Natural killer cell (primary cell): Measurements from ENCODE around the gene SBK3. TPM values are rescaled to one million over a fixed set of nuclear protein-coding genes. Genes with fewer than 3 reads are reported as not detected.

Experiments used
- ATAC-seq, 3 donors: fragments of 150-1000 bp in 2 of 3; fragments of 200-7000 bp in 1 of 3; cut with Tn5 transposase; 1 replicate in 1 of 3; 2 replicates in 2 of 3; pipeline ENCODE4 v1.10.0; 2021; ENCODE audit warnings: mild to moderate bottlenecking in 2 of 3, moderate library complexity in 2 of 3
- DNase-seq, 2 donors: peaks; one replicate each; pipeline versions ENCODE4 v3.0.0 to v3.0.0-alpha.2; 2013 to 2021; ENCODE audit warnings: mixed read lengths in 1 of 2
- H3K27ac ChIP-seq: one replicate; pipeline ENCODE4 v1.5.1; 2013; ENCODE audit warnings: mild to moderate bottlenecking, low read length
- H3K27me3 ChIP-seq: one replicate; pipeline ENCODE4 v1.6.1; 2013; ENCODE audit warnings: low read length; ENCODE audit not compliant: control insufficient read depth, insufficient read depth
- H3K36me3 ChIP-seq: one replicate; pipeline ENCODE4 v1.6.1; 2013; ENCODE audit warnings: low read length; ENCODE audit not compliant: control insufficient read depth, insufficient read depth
- H3K4me1 ChIP-seq: one replicate; pipeline ENCODE4 v1.6.1; 2013; ENCODE audit warnings: low read length; ENCODE audit not compliant: control insufficient read depth, insufficient read depth
- H3K4me3 ChIP-seq: one replicate; pipeline ENCODE4 v1.5.1; 2013; ENCODE audit warnings: low read length
- H3K9me3 ChIP-seq: one replicate; pipeline ENCODE4 v1.6.1; 2013; ENCODE audit warnings: low read length; ENCODE audit not compliant: control insufficient read depth, insufficient read depth
- H3K27ac Mint-ChIP-seq, 2 donors: one replicate each; pipeline ENCODE4 v1.8.0; 2022; ENCODE audit warnings: mild to moderate bottlenecking in 2 of 2, mixed read lengths in 2 of 2, moderate library complexity in 1 of 2
- H3K27me3 Mint-ChIP-seq, 2 donors: one replicate each; pipeline ENCODE4 v1.8.0; 2022; ENCODE audit warnings: low read depth in 2 of 2, mixed read lengths in 2 of 2
- H3K36me3 Mint-ChIP-seq: one replicate; pipeline ENCODE4 v1.8.0; 2022; ENCODE audit warnings: mixed read lengths
- H3K4me1 Mint-ChIP-seq, 2 donors: one replicate each; pipeline ENCODE4 v1.8.0; 2022; ENCODE audit warnings: mixed read lengths in 2 of 2
- H3K4me3 Mint-ChIP-seq: one replicate; pipeline ENCODE4 v1.8.0; 2022; ENCODE audit warnings: mild to moderate bottlenecking, moderate library complexity, mixed read lengths
- H3K9me3 Mint-ChIP-seq, 2 donors: one replicate each; pipeline ENCODE4 v1.8.0; 2022; ENCODE audit warnings: mixed read lengths in 2 of 2
- CTCF ChIP-seq: fragments of 200-600 bp; IDR thresholded peaks from one replicate; pipeline ENCODE4 v1.8.0; 2022; ENCODE audit warnings: antibody characterized with exemption
- WGBS: methylation state at CpG from one replicate; pipeline ENCODE4 v1.1.7; 2013; ENCODE audit warnings: missing lambda C conversion rate; ENCODE audit not compliant: insufficient coverage; 5-methylcytosine and 5-hydroxymethylcytosine counted together
- intact Hi-C: fragments of 100-400 bp; cut with micrococcal nuclease; formaldehyde crosslinking; loops from one replicate; pipeline ENCODE4 v1.14.2; 2022
- total RNA-seq, 4 donors: library from RNA; stranded (reverse); fragments of 120-200 nt in 1 of 4; gene quantifications; one replicate each; pipeline versions ENCODE4 v1.2.3 to v1.2.4, GENCODE V29; 2013 to 2022

The SBK3 gene
- total RNA-seq, 3 donors from 2014 or later (not counting 1 experiment from before 2014, with no cell fraction given) = not detected

GRCh38 chr19:55536951-55537740 is 8.2 kb downstream of the SBK3 start, which contains the start of gene SBK2:
Gene SBK2 (minus strand): TSS chr19:55537133. CDS start chr19:55536294, 839 bp downstream.
- Mint-ChIP-seq H3K4me3 (no peak within 1 kb of the TSS), H3K27me3 (no peaks in the 10 kb centered on the region), H3K27ac (no peak within 1 kb of the TSS), H3K4me1 (no peaks in the 10 kb centered on the region), H3K9me3 (no peaks in the 10 kb centered on the region), H3K36me3 (no peaks in the 10 kb centered on the region)
- no peak within 1 kb of the TSS for H3K27ac ChIP-seq
- H3K4me3 ChIP-seq = no peak within 1 kb of the TSS
- H3K36me3 ChIP-seq = no peaks in the 10 kb centered on the region
- DNase-seq (no peak), ATAC-seq (no peak)
- no peak for TF ChIP-seq CTCF
- H3K4me1 ChIP-seq = no peaks in the 10 kb centered on the region
- intact Hi-C loops = no loop called here
- H3K9me3 ChIP-seq = no peaks in the 10 kb centered on the region
- 60% methylated on average over 14 of the region's 14 CpGs for WGBS
- no peaks in the 10 kb centered on the region for H3K27me3 ChIP-seq

DNA sequence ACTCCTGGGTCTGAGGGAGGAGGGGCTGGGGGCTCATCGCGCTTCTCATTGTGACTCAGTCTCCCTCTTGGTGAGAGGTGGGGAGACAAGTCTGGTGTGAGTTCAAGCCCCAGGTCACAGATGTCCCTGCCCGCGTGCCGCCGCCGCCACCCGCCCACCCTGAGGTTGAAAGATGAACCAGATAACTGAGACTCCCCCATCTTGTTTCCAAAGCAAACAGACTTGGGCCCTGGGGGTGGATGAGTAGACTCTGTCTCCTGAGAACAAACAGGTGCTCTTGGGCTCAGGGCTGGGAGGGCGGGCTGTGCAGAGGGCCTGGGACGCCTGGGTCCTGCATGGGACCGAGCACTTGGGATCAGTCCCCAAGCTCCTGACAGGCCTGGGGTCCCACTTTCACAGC is 9.0 kb downstream of the SBK3 start:
- Mint-ChIP-seq H3K36me3 (no peaks in the 10 kb centered on the region), H3K4me3 (no peak overlapping the region), H3K27me3 (no peaks in the 10 kb centered on the region), H3K9me3 (no peaks in the 10 kb centered on the region), H3K27ac (no peak overlapping the region), H3K4me1 (no peaks in the 10 kb centered on the region)
- intact Hi-C loops = no loop called here
- Histone ChIP-seq H3K27me3 (no peaks in the 10 kb centered on the region), H3K36me3 (no peaks in the 10 kb centered on the region), H3K4me1 (no peaks in the 10 kb centered on the region), H3K4me3 (no peak overlapping the region), H3K27ac (no peak overlapping the region), H3K9me3 (no peaks in the 10 kb centered on the region)
- WGBS = 95% methylated on average over 7 of the region's 11 CpGs
- TF ChIP-seq CTCF = no peak
- DNase-seq (no peak), ATAC-seq (no peak)

DNA sequence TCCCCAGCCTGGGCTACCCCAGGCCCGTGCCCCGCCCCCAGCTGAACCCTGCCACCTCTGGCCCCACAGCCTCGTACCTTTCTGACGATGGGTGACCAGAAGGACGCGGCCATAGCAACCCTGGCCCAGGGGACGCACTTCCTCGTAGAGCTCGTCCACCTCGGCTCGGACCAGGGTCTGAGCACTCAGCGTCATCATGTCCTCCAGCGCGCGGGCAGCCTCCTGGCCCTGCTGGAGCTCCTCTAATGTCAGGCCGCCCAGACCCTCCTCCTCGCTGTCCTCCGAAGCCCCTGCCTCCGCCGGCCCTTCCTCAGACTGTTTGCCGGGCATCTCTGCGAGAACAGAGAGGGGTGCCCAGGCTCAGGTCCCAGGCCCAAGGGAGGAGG is 9.4 kb downstream of the SBK3 start:
- WGBS = 93% methylated on average over 22 of the region's 22 CpGs
- H3K4me3 ChIP-seq = no peak overlapping the region
- Mint-ChIP-seq H3K36me3 (no peaks in the 10 kb centered on the region), H3K27ac (no peak overlapping the region), H3K4me1 (no peaks in the 10 kb centered on the region), H3K27me3 (no peaks in the 10 kb centered on the region), H3K4me3 (no peak overlapping the region), H3K9me3 (no peaks in the 10 kb centered on the region)
- intact Hi-C loops = no loop called here
- ATAC-seq (no peak), DNase-seq (no peak)
- no peak for TF ChIP-seq CTCF
- H3K4me1 ChIP-seq = no peaks in the 10 kb centered on the region
- H3K9me3 ChIP-seq = no peaks in the 10 kb centered on the region
- H3K36me3 ChIP-seq = no peaks in the 10 kb centered on the region
- no peaks in the 10 kb centered on the region for H3K27me3 ChIP-seq
- H3K27ac ChIP-seq = no peak overlapping the region
